Measurements from ENCODE around the gene FARP1.
"Not testable (repeated sequence)": the region's sequence is repeated elsewhere in the genome, so short reads cannot be mapped to it uniquely, and the experiment has no call there.

FARP1 gene

DNA sequence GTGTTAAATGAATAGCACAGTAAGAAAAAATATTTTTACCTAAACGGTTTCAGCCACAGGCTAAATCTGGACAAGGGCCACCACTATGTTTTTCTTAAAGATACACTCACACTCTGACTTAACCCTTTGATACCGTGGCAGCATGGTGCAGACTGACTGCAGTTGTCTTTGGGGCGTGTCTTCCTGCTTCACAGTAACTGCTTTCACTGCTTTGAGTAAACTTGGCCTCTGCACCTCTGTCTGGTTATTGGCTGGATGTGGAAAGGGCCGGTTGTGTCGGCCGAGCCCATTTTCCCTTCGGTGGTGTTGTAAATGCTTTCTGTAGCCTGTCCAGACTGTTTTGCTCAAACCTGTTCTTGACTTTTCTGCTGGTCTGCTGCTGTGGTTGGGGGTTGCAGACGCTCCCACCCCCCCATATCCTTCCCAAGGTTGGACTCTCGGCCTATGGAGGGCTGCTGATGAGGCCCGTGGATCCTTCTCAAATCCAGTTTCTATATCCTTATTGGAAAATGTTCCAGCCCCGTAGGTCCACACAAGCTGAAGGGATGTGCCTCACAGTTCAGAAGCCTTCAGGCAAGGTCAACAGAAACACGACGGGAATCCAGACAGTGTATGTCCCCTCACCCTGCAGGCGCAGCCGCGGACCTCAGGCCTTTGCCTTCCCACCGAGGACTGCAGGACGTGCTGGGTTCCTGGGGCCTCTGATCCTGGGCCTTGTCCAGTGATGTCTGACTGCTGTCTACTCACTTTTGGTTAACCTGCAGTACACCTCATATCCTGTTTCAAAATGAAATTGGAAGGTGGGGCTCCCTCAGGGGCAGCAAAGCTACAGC lies 124.4 kb downstream of the FARP1 start:
- TF ChIP-seq, protein P1, sequence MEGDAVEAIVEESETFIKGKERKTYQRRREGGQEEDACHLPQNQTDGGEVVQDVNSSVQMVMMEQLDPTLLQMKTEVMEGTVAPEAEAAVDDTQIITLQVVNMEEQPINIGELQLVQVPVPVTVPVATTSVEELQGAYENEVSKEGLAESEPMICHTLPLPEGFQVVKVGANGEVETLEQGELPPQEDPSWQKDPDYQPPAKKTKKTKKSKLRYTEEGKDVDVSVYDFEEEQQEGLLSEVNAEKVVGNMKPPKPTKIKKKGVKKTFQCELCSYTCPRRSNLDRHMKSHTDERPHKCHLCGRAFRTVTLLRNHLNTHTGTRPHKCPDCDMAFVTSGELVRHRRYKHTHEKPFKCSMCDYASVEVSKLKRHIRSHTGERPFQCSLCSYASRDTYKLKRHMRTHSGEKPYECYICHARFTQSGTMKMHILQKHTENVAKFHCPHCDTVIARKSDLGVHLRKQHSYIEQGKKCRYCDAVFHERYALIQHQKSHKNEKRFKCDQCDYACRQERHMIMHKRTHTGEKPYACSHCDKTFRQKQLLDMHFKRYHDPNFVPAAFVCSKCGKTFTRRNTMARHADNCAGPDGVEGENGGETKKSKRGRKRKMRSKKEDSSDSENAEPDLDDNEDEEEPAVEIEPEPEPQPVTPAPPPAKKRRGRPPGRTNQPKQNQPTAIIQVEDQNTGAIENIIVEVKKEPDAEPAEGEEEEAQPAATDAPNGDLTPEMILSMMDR (IDR thresholded peaks at IDR 0.05; ENCODE audit: insufficient read depth, missing control alignments): no peak
- FAIRE-seq: no peak
- DNase-seq (ENCODE audit: insufficient read length, low spot score): no peak

DNA sequence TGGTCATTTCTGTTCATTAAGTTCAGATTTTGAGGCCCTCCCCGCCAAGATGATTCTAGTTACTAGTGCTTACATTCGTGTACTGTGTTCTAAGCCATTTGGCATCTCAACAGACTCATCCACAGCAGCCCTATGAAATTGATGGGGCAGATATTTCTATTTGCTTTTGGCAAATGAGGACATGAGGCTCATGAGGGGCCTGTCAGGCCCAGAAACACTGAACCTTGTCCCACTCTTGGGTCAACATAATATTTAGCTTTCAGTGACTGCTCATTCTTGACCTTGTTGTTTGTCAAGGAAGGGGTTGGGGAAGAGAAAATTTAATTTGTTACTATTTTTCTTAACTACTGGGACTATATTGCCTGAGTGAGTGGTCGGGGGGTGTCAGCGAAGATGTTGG lies 126.5 kb downstream of the FARP1 start:
- DNase-seq (ENCODE audit: insufficient read length, low spot score) (no peak), FAIRE-seq (no peak)
- TF ChIP-seq, protein P1 (IDR thresholded peaks at IDR 0.05; ENCODE audit: insufficient read depth, missing control alignments): no peak

DNA sequence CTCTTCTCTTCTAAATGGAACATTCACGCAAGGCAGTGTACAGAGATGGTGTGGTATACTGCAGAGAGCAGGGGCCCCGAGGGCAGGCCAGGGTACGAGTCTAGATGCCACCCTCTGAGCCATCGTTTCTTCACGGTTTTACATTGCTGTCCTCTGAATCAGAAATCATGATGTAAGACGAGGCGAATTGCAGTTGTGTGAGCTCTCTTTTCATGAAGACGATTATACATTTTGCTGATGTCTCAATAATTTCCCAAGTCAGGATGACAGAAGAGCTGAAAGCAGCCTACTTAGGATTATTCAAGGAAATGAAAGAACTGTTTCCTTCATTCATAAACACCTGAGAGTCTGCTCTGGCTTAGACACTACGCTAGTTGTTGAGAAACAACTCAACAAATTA lies 127.9 kb downstream of the FARP1 start:
- DNase-seq (ENCODE audit: insufficient read length, low spot score) (no peak), FAIRE-seq (no peak)

DNA sequence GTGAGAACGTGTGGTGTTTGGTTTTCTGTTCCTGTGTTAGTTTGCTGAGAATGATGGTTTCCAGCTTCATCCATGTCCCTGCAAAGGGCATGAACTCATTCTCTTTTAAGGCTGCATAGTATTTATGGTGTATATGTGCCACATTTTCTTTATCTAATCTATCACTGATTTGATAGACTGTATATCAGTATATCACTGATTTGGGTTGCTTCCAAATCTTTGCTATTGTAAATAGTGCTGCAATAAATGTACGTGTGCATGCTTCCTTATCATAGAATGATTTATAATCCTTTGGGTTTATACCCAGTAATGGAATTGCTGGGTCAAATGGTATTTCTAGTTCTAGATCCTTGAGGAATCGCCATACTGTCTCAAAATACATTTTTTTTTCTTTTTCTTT lies 128.8 kb downstream of the FARP1 start:
- not testable (repeated sequence) for FAIRE-seq; DNase-seq (ENCODE audit: insufficient read length, low spot score)

More for the DNA sequence above, 127.9 kb downstream of the FARP1 start:
- TF ChIP-seq, protein P1 (IDR thresholded peaks at IDR 0.05; ENCODE audit: insufficient read depth, missing control alignments): no peak

DNA sequence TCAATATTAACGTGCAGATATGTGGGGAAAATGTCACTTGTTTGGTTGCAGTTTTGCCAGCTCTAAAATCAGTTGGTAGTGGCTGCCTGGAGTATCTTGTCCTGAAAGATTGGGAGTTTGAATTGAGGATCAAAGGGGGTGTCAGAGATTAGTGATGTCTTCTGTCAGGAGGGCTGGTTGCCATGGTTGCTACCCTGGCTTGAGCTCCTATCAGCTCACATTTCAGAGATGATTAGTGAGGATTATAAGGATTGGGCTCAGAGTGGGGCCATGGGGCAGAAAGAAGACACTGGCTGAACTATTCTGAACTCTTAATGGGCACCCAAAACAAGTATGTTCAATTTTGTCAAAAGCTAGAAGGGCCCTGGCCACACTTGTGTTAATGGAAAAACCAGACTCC lies 129.7 kb downstream of the FARP1 start:
- DNase-seq (ENCODE audit: insufficient read length, low spot score) (no peak), FAIRE-seq (peak; percentile 74)
- TF ChIP-seq, protein P1 (IDR thresholded peaks at IDR 0.05; ENCODE audit: insufficient read depth, missing control alignments): no peak

DNA sequence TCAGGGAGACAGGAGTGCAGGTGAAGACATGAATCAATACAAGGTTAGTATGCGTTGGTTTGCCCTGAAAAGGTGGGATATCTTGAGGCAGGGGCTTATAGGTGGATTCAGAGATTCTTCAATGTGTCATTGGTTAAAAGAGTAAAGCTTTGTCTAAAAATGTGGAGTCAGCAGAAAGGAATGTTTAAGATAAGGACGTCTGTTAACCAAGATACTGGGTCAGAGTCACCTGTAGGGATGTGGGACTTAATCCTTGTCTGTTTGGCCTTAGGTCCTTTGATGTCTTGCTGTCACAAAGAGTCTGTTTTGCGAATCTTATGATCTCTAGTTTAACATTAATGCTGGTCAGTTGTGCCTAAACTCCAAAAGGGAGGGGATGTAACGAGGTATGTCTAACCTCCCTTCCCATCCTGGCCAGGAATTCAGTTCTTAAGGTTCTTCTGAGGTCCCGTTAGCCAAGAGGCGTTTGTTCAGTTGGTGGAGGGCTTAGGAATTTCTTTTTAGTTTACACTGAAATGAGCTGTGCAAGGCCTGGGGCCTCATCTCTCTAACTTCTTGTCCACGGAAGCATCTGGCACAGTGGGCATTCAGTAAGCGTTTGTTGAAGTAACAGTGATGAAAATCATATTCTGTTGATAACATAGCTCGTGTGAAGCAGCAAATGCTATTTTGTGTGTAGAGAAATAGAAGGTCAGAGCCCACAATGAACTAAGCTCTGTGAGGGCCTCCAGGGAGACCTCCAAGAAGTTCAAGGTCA lies 130.4 kb downstream of the FARP1 start:
- DNase-seq (ENCODE audit: insufficient read length, low spot score) (no peak), FAIRE-seq (no peak)
- TF ChIP-seq, protein P1 (IDR thresholded peaks at IDR 0.05; ENCODE audit: insufficient read depth, missing control alignments): no peak

DNA sequence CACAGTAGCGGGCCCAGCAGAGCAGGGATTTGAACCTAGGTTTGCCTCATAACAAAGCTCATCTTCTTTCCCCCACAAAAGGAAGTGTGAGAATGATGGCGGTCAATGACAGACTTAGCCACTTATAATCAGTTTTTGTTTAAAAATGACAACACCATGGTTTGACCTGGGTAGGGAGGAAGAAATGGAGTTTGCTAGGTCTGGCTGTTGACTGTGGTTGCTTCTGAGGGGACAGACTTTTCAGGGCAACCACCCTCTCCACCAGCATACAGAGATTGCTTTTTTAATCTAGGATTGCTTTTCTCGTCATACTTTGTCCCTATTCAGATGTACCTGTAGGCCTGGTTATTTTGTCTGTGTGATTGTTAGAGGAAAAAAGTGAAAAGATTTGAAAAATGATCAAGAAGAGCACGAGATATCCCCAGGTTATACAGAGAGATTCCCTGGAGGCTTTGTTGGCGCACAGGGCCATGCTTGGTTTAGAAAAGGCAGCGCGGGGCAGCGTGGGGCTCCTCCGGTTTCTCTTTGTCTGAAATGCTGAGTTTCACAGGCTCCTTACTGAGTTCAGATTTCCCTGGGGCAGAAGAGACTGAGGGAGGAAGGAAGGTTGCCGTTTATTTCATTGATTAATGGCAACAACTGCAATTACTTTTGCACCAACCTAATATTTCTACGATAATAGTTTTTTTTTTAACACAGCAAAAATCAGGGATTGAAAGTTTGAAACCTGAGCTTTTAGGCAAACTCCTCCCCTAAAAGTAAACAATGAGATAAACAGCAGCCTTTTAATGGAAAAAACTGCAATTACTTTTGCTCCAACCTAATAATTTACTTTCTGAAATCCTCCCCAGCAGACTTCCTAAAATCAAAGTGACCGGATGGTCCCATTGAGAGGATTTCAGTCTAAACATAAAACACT lies 131.2 kb downstream of the FARP1 start:
- TF ChIP-seq, protein P1 (IDR thresholded peaks at IDR 0.05; ENCODE audit: insufficient read depth, missing control alignments): no peak
- no peak for DNase-seq (ENCODE audit: insufficient read length, low spot score)
- no peak for FAIRE-seq
